GM21737 (cell line): ENCODE measurements around the gene SPATA16.

Source experiments
- ATAC-seq: cut with Tn5 transposase; IDR thresholded peaks from one replicate; pipeline ENCODE4 v1.9.1; 2021; ENCODE audit warnings: mild to moderate bottlenecking, moderate library complexity; ENCODE audit not compliant: unreplicated experiment

SPATA16 gene

GRCh38 chr3:172847292-172847691 lies 293.7 kb downstream of the SPATA16 start:
- ATAC-seq: no peak

DNA sequence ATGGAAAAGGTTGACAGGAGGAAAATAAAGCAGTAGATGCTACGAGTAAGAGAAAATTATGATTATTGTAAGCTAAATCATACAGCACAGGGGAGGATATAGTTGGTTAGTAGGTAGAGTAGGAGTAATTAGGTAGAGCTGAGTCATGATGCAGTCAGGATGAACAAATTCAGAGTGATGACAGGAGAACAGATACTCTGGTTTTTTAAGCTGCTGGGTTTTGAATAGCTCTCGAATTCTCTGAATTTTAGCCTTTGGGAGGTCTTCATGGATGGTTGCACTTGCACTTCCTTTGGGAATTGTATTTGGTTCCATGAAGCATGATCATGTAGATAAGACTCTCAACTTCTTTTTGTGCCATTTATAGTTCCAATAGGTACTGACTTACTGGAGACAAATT lies 294.3 kb downstream of the SPATA16 start:
- ATAC-seq: no peak

GRCh38 chr3:172846103-172846561 lies 294.9 kb downstream of the SPATA16 start:
- no peak for ATAC-seq

DNA sequence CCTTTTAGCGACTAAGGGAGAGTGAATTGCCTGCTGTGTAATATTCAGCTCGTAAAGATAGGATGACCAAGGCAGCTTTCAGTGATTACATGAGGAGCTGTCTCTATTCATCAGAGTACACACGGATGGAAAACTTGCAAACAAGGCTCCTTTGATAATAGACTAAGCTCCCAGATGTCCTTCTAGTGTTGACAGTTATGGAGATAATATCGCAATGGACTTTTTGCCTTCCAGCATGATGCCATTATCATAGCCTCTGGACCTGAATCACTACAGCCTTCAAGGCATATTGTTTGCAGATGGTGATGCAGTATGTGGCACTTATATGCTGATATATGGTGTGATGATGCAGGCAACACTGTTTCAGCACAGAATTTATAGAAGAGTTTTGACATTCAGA lies 296.6 kb downstream of the SPATA16 start:
- no peak for ATAC-seq

- no peak for ATAC-seq
Observed at GRCh38 chr3:172840913-172841312, 300.1 kb downstream of the SPATA16 start.

- ATAC-seq: no peak
Observed at GRCh38 chr3:172840463-172840862, 300.6 kb downstream of the SPATA16 start.

DNA sequence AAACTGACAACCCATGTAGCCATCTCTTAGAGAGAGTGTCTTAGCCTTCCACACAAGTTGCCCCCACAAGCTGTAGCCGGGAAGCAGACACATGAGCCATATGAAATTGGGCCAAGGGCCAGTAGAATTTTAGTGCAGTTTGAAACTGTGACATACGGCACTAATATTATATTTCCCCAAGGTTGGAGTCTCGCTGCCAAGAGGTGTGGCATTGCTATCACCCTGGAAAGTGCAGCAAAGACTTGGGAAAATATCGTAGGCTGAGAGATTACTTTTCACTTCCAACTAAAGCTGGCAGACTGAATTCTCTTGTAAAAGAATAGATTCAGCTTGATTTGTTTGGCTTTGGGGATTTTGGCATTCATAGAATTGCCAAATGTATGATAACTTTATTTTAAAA lies 301.4 kb downstream of the SPATA16 start:
- ATAC-seq: no peak
